Measurements from ENCODE around the gene PAPOLA. TPM values are rescaled to one million over a fixed set of nuclear protein-coding genes. Genes with fewer than 3 reads are reported as not detected.

Gene PAPOLA
- polyA plus RNA-seq, 4 donors: 183 to 245 (median 225) TPM

GRCh38 chr14:96584199-96584906 lies 82.2 kb downstream of the PAPOLA start:
- DNase-seq (ENCODE audit: low read depth in 4 of 4, low spot score in 3 of 4): peak in 1 of 4 donors; percentile 42

DNA sequence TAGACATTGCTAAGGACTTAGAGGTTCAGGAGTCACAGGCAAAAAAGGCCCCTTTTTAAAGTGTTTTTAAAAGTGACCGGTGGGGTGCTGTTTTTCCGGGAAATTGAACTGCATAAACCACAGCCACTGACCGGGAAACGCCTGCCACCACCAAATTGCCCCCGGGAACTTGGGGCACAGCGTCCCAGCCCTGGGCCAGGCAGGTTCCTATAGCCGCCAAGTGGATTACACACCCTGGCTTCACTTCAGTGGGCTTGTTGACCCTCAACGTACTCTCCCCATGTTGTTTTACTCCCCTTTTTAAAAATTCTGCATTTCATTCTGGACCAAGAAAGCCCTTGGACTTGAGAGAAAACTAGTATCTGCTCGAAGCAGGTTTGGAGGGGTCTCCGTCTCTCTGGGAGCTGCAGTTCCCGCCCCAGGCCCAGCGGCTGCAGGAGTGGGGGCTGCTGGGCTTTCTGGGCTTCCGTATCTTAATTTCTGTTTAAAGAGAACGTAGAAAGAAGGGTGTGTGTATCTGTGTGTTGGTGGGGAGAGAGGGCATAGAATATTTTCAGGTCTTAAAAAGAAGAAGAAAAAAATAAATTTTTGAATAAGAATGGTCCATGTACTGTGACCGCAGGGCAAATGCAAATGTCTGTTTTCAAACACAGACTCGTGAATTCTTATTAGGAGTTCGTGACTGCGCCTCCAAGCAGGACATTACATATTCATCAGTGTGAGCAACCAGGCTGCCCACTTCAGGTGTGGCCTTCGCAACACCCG lies 82.9 kb downstream of the PAPOLA start:
- DNase-seq (ENCODE audit: low read depth in 4 of 4, low spot score in 3 of 4): no peak

- DNase-seq (ENCODE audit: low read depth in 4 of 4, low spot score in 3 of 4): no peak
These were observed 83.5 kb downstream of the PAPOLA start for GRCh38 chr14:96585672-96586013.

- DNase-seq (ENCODE audit: low read depth in 4 of 4, low spot score in 3 of 4): no peak
These were observed 83.9 kb downstream of the PAPOLA start for GRCh38 chr14:96586056-96586455.

- no peak for DNase-seq (ENCODE audit: low read depth in 4 of 4, low spot score in 3 of 4)
These were observed 85.0 kb downstream of the PAPOLA start for GRCh38 chr14:96586921-96587822.

DNA sequence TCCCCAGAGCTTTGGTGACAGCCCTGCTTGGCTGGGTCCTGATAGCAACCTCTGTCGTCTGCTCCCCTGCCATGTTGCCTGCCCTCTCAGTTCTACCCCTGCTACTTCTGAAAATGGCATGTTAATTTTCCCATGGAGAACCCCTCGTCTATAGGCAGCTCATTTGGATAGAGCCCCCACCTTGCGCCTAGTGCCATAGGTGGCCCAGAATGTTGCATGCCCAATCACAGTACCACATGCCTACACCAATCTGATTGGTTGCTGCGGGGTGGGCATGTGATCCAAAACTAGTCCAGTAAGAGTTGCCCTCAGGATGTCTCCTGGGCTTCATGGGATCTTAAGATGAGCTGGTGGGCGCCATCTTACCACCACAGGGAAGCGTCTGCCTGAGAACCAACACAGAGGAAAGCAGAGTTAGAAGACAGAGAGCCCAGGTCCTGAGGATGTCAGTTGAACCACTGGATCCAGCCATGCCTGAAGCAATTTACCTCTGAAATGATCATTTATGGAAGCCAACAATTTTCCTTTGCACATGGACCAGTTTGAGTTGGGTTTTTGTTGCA lies 85.7 kb downstream of the PAPOLA start:
- no peak for DNase-seq (ENCODE audit: low read depth in 4 of 4, low spot score in 3 of 4)

DNA sequence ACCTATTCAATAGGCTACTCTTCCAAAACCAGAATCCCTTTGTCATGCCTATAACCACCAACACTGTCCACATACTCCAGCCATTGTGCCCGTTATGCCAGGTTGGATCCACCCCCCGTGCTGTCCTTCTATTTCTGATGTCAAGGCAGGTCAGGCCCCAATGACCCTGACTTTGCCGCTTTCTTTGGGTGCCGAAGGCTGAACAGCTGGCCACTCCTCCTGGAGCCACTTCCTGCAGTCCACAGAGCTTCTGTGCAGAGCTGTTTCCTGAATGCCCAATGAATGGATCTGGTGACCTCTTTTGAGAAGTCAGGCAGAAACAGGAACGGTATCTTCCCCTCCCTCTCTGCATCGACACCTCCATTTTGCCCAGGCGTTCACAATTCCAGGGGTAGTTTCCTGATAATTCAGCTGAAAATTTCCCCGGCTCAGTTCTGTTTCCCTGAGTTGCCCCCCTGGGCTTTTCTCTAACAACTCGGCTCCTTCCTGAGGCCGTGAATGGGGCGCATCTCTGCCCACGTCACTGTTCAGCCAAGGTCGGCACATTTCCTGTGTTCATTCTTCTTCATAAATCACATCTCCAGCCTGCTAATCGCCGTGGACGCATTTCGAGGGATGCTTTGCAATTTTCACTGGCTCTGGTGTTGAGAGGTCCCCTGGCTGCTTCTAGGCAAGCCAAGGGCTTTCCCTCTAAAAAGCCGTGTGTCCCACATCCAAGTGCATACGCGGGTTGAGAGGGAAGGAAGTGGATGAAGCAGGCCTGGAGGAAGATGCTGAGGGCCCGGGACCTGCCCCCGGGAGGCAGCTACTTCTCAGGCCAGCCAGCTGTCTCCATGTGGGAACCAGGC lies 86.5 kb downstream of the PAPOLA start:
- no peak for DNase-seq (ENCODE audit: low read depth in 4 of 4, low spot score in 3 of 4)

- DNase-seq (ENCODE audit: low read depth in 4 of 4, low spot score in 3 of 4): no peak
These were observed 87.4 kb downstream of the PAPOLA start for GRCh38 chr14:96589577-96589976.

- no peak for DNase-seq (ENCODE audit: low read depth in 4 of 4, low spot score in 3 of 4)
These were observed 88.1 kb downstream of the PAPOLA start for GRCh38 chr14:96590190-96590864.

DNA sequence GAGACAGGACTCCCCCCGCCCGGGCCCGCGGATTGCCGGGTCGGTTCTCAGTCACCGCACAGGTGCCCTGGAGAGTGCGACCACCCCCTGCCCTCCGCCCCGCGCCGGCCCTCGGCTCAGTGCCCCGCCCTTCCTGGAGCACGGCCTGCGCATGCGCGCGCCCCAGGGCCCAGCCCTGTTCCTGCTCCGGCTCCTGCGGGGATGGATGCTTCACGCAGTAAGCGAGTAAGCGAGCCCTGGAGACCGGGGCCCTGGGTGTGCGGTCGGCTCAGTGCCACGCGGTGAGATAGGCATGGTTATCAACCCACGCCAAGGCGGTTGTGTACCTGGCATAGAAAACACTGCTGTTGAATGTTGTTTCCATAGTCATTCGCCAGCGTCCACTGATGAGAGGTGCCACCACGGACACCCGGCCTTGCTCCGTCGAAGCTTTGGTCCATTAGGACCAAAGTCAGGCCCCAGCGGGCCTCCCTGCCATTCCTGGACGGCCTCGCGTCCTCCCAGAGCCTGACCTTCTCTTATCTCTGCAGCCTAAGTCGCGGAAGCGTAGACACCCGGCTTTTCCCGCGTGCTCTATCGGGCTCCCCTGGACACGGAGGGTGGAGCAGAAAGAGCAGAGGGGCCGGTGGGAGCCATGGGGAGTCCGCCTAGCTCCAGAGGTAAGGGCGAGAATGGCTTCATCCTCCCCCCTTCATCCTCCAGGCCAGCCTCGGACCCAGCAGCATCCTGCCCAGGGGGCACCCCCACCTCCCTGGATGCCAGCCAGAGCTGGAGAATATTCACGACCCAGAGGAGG lies 90.6 kb downstream of the PAPOLA start:
- DNase-seq (ENCODE audit: low read depth in 4 of 4, low spot score in 3 of 4): no peak

GRCh38 chr14:96594961-96595360 lies 92.8 kb downstream of the PAPOLA start:
- DNase-seq (ENCODE audit: low read depth in 4 of 4, low spot score in 3 of 4): no peak

DNA sequence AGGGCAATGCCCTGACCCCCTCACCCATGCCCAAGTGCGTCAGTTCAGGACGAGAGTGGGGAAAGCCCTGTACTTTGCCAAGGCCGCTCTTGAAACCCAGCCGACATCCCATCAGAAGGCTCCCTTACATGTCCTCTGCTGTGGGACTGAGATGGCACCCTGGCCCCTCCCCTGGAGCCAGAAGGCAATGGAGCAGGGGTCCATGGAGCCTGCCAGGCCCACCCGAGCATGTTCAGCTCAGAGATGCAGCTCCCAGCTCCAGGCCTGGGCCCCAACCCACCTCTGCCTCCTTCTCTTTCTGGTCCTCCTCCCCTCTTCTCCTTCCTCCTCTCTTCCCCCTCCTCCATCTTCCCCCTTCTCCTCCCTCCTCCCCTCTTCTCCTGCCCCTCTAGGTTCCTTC lies 95.5 kb downstream of the PAPOLA start:
- DNase-seq (ENCODE audit: low read depth in 4 of 4, low spot score in 3 of 4): no peak

DNA sequence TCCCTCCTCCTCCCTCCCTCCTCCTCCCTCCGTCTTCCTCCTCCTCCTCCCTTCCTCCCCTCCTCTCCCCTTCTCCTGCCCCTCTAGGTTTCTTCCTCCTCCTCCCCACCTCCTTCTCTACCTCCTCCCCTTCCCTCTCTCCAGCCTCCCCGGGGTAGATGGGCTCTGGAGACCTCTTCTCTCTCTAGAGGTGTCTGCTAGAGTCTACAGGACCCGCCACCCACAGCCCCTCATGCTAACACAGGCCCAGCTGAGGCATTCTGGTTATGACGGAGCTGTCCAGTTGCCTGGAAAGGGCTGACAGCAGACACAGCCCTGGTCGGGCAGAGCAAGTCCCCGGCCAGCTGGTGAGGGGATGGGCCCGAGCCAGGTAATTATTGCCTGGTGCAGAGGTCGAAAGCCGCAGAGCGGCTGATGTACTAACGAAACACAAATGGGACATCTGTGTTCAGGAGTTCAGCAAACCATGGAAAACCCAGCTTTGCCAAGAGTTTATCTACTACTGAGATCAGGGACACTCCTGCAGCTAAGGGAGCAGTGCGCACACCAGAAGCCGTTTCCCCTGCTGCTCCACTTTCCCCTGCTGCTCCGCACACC lies 96.2 kb downstream of the PAPOLA start:
- DNase-seq (ENCODE audit: low read depth in 4 of 4, low spot score in 3 of 4): no peak

- no peak for DNase-seq (ENCODE audit: low read depth in 4 of 4, low spot score in 3 of 4)
These were observed 96.9 kb downstream of the PAPOLA start for GRCh38 chr14:96599076-96599475.

- DNase-seq (ENCODE audit: low read depth in 4 of 4, low spot score in 3 of 4): no peak
These were observed 100.0 kb downstream of the PAPOLA start for GRCh38 chr14:96602186-96602585.

GRCh38 chr14:96603350-96604255 lies 101.4 kb downstream of the PAPOLA start:
- no peak for DNase-seq (ENCODE audit: low read depth in 4 of 4, low spot score in 3 of 4)

DNA sequence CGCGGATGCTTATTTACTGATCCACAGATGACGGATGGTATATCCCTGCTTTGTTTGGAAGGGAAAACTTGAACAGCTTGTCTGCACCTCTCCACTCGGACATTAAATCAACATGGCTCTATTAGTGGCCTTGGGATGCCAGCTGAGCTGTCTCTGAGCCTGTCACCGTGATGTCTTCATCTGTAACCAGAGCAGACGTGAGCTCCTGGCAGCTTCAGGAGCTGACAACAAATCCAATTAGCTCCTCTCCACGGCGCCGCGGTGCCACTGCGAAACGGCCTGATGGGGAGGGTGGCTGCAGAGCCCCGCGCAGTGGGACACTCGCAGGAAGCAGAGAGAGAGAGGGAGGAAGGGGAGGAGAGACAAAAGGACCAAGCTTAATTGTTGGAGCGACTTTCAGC lies 112.3 kb downstream of the PAPOLA start:
- peak in 1 of 4 donors; percentile 37 for DNase-seq (ENCODE audit: low read depth in 4 of 4, low spot score in 3 of 4)
